Omental fat pad (tissue), 4 donors: Measurements from ENCODE around the gene ZSWIM9. TPM values are rescaled to one million over a fixed set of nuclear protein-coding genes. Genes with fewer than 3 reads are reported as not detected.

Experiments used
- ATAC-seq: fragments of 150-250 bp; one replicate; pipeline ENCODE4 v1.9.1; 2016; ENCODE audit warnings: mild to moderate bottlenecking, moderate library complexity; ENCODE audit not compliant: low FRiP score
- DNase-seq: peaks from one replicate; pipeline ENCODE4 v3.0.0-alpha.2; 2019; ENCODE audit warnings: low spot score
- CTCF ChIP-seq, 3 donors: fragments of 450-650 bp; IDR thresholded peaks; one replicate each; pipeline ENCODE4 v1.5.1; 2016 to 2017; ENCODE audit warnings: antibody characterized with exemption in 3 of 3, mild to moderate bottlenecking in 3 of 3, moderate library complexity in 2 of 3
- total RNA-seq, 4 donors: library from RNA; depleted of rRNA; stranded (reverse); fragments of >200 nt; gene quantifications; one replicate each; pipeline ENCODE4 v1.1.0, GENCODE V29; 2016

Gene ZSWIM9
- 1 to 10 TPM; 1.5 to 3.3 (median 2.0) TPM for total RNA-seq

GRCh38 chr19:48169939-48170803 is at the start of gene ZSWIM9, which contains the start of gene LIG1:
Gene ZSWIM9 (plus strand): TSS chr19:48170680. CDS start chr19:48171803, 1,123 bp downstream.
Gene LIG1 (minus strand): TSS chr19:48170344. CDS start chr19:48165566, 4,778 bp downstream.
- no peak for TF ChIP-seq CTCF (IDR thresholded peaks at IDR 0.05)
- ATAC-seq (peak; percentile 96), DNase-seq (peak; percentile 65)

GRCh38 chr19:48121066-48121465 is 49.4 kb upstream of the ZSWIM9 start:
- DNase-seq: no peak
- no peak for ATAC-seq
- no peak for TF ChIP-seq CTCF (IDR thresholded peaks at IDR 0.05)

- no peak for TF ChIP-seq CTCF (IDR thresholded peaks at IDR 0.05)
- ATAC-seq: no peak
- no peak for DNase-seq
These were observed 48.5 kb upstream of the ZSWIM9 start for GRCh38 chr19:48121909-48122371.

- DNase-seq (no peak), ATAC-seq (no peak)
- TF ChIP-seq CTCF (IDR thresholded peaks at IDR 0.05): no peak
These were observed 48.1 kb upstream of the ZSWIM9 start for GRCh38 chr19:48122421-48122820.

- no peak for TF ChIP-seq CTCF (IDR thresholded peaks at IDR 0.05)
- DNase-seq: no peak
- peak; percentile 34 for ATAC-seq
These were observed 46.4 kb upstream of the ZSWIM9 start for GRCh38 chr19:48123907-48124651.

GRCh38 chr19:48127561-48127960 is 42.9 kb upstream of the ZSWIM9 start:
- ATAC-seq (no peak), DNase-seq (no peak)
- no peak for TF ChIP-seq CTCF (IDR thresholded peaks at IDR 0.05)
